Hepatocyte (in vitro differentiated cells): ENCODE results near the gene GCDH.

Experiments used
- EZH2 ChIP-seq: fragments of 200-600 bp; sonication (generic); IDR thresholded peaks from 2 replicates; pipeline ENCODE4 v1.6.1; 2016; ENCODE audit warnings: antibody characterized with exemption, mild to moderate bottlenecking, borderline replicate concordance
- TF ChIP-seq, protein P1 (sequence below): fragments of 200-600 bp; sonication (generic); IDR thresholded peaks from 2 replicates; pipeline ENCODE4 v1.5.1; 2016; ENCODE audit warnings: antibody characterized with exemption, mild to moderate bottlenecking; ENCODE audit not compliant: poor library complexity

- TF ChIP-seq, protein P1, sequence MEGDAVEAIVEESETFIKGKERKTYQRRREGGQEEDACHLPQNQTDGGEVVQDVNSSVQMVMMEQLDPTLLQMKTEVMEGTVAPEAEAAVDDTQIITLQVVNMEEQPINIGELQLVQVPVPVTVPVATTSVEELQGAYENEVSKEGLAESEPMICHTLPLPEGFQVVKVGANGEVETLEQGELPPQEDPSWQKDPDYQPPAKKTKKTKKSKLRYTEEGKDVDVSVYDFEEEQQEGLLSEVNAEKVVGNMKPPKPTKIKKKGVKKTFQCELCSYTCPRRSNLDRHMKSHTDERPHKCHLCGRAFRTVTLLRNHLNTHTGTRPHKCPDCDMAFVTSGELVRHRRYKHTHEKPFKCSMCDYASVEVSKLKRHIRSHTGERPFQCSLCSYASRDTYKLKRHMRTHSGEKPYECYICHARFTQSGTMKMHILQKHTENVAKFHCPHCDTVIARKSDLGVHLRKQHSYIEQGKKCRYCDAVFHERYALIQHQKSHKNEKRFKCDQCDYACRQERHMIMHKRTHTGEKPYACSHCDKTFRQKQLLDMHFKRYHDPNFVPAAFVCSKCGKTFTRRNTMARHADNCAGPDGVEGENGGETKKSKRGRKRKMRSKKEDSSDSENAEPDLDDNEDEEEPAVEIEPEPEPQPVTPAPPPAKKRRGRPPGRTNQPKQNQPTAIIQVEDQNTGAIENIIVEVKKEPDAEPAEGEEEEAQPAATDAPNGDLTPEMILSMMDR, result no peak
- no peak for TF ChIP-seq EZH2
Measured at GRCh38 chr19:12907166-12907565, 16.2 kb downstream of the GCDH start.
